OCI-LY1 (cell line): Measurements from ENCODE around the gene MRPL51.

ENCODE experiments used
- EZH2 ChIP-seq: fragments of 200-600 bp; sonication (generic), shearing (Covaris generic); IDR thresholded peaks from 2 replicates; pipeline ENCODE4 v1.8.0; 2017; ENCODE audit warnings: borderline replicate concordance, mixed run types, mild to moderate bottlenecking, antibody characterized with exemption, low read length, moderate library complexity, mixed read lengths
- TF ChIP-seq, protein P1 (sequence below): fragments of 200-600 bp; sonication (generic), shearing (Covaris generic); IDR thresholded peaks from 2 replicates; pipeline ENCODE4 v1.5.1; 2017; ENCODE audit warnings: mild to moderate bottlenecking, antibody characterized with exemption, low read length, moderate library complexity, mixed read lengths

DNA sequence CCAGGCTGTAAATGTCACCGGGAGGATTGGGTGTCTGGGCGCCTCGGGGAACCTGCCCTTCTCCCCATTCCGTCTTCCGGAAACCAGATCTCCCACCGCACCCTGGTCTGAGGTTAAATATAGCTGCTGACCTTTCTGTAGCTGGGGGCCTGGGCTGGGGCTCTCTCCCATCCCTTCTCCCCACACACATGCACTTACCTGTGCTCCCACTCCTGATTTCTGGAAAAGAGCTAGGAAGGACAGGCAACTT lies 42.6 kb upstream of the MRPL51 start:
- TF ChIP-seq EZH2: no peak
- TF ChIP-seq, protein P1, sequence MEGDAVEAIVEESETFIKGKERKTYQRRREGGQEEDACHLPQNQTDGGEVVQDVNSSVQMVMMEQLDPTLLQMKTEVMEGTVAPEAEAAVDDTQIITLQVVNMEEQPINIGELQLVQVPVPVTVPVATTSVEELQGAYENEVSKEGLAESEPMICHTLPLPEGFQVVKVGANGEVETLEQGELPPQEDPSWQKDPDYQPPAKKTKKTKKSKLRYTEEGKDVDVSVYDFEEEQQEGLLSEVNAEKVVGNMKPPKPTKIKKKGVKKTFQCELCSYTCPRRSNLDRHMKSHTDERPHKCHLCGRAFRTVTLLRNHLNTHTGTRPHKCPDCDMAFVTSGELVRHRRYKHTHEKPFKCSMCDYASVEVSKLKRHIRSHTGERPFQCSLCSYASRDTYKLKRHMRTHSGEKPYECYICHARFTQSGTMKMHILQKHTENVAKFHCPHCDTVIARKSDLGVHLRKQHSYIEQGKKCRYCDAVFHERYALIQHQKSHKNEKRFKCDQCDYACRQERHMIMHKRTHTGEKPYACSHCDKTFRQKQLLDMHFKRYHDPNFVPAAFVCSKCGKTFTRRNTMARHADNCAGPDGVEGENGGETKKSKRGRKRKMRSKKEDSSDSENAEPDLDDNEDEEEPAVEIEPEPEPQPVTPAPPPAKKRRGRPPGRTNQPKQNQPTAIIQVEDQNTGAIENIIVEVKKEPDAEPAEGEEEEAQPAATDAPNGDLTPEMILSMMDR: no peak
